DMS53 treated with DMSO at 0.1 percent for 48 hours (cell line): ENCODE measurements around the gene RPP14.

ENCODE experiments used
- DNase-seq: peaks from one replicate; lab custom pipeline; 2025; ENCODE audit not compliant: unreplicated experiment; lab: John Stamatoyannopoulos, UW

The RPP14 gene

DNA sequence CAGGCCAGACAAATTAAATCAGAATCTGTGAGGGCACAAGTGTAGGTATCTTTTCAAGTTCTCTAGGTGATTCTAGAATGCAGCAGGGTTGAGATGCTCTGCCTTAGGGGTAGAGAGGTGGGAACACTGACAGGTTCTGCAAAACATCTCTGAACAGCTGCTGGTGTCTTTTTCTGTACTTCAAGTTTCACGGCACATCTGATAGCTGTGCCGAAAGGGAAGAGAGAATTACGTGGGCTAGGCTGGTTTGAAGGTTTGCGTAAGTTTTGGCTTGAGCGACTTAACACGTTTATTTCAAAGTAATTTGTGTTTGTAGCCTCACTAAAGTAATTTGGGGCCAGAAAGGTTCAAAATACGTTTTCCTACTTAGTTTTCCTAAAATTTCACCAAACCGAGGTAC lies 49.1 kb downstream of the RPP14 start:
- DNase-seq: no peak

DNA sequence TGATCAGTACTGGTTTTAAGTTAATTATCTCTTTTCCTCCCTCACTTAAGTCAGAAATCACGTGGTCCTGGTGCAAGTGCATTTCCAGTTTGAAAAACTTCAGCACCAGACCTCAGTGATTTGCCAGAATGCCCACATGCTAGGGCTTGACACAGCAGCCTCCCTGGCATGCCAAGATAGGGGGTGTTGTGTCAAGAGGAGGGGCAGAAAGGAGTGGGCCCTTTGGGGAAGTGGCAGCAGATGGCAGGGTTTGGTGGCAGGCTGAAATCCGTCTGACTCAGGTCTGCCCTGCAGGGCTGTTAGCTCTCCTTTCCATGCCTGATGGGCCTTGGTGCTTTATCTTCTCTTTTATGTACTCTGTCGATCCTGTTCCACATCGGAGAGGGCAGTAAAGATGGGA lies 50.0 kb downstream of the RPP14 start:
- DNase-seq: no peak

DNA sequence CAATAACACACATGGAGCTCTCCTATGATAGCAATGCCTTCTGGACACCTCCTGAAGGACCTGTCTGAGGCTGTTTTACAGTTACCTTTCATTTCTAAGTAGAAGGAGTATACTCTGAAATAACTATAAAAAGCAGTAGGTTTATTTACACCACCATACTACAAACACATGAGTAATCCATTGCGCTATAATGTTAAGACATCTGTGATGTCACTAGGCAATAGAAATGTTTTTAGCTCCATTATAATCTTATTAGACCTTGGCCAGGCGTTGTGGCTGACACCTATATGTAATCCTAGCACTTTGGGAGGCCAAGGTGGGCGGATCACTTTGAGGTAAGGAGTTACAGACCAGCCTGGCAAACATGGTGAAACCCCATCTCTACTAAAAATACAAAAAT lies 51.4 kb downstream of the RPP14 start:
- no peak for DNase-seq

DNA sequence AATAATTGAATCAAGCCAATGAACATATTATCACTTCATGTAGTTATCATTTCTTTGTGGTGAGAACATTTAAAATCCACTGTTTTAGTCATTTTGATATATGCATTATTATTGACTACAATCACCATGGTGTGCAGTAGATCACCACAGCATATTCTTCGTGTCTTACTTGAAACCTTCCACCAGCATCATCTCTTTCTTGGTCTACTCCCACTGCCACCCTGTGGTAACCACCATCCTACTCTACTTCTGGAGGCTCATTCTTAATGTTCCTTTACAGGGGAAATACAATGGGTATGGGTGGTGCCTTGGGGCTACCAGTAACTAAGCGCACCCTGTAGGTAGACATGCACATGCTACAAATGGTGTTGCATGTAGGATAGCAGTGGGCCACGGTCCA lies 52.0 kb downstream of the RPP14 start:
- no peak for DNase-seq

DNA sequence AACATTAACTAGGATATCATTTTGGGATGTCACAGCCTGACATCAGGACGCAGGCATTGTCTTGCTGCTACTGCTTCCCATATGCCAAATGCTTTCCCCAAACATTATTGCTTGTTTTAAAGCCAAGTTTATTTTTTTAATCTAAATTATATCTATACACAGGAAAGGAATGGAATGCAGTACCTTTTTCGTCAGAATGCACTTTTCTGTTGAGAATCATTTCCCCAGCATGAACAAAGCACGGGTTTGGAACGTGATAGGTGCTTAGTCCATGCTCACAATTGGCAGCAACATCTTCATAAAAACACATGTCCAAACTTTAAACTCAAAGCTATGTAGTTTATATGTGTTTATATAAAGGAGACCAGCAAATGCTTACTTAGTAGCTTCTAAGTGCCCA lies 52.8 kb downstream of the RPP14 start:
- DNase-seq: no peak

DNA sequence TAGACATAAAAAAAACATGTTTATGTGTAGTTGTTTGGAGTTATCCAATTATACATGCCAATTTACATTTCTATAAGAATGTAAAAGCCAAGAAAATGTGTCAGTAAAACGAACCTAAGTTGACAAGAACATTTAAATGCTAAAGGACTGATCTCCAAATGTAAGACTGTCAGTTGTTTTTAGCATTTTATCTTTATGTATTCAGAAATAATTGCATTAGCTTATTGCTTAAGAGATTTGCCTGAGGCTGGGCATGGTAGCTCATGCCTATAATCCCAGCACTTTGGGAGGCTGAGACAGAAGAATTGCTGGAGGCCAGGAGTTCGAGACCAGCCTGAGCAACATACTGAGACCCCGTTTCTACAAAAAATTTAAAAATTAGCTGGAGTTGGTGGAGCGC lies 53.6 kb downstream of the RPP14 start:
- no peak for DNase-seq

DNA sequence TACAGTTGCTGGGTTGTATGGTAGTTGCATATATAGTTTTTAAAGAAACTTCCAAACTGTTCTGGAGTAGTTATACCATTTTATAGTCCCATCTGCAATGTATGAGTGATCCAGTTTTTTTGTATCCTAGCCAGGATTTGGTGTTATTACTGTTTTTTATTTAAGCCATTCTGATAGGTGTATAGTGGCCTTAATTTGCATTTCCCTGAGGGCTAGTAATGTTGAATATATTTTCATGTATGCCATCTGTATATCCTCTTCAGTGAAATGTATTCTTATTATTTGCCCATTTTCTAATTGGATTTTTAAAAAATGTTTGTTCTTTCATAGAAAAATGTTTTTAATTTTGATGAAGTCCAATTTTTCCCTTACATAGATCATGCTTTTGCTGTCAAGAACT lies 55.8 kb downstream of the RPP14 start:
- no peak for DNase-seq

DNA sequence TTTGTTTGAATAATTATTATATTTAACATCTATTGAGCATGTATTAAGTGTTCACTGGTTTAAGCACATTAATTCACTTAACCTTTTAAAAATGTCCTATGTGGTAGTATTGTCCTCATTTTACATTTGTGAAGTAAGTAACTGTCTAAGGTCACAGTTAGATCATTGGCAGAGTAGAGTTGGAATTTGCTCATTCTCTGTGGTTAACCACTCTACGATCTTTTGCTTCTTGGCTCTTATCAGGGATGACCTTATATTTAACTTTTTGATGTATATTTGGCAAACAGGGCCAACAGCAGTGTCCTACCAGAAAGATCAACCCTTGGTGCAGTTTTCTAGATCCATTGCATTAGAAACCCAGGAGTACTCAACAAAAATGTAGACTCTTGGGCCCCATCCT lies 60.7 kb downstream of the RPP14 start:
- DNase-seq: no peak

DNA sequence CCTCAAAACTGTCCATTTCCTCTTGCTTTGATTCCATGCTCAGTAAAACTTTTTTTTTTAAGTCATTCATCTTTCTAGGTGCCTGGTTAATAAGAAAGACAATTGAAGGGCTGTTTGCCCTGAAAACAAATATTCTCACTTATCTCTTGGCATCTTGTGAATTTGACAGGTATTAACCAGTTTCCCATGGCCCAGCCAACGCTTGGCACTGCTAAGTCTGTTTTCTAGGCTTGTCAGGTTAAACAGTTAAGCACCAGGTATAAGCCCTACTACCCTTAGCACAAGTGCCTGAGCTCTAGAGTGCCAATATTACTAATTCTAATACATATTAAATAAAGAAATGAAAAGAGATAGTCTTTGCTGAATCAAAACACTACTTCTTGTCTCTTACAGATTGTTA lies 63.0 kb downstream of the RPP14 start:
- no peak for DNase-seq
